ENCODE data around the gene TTC28. TPM values are rescaled to one million over a fixed set of nuclear protein-coding genes. Genes with fewer than 3 reads are reported as not detected.

TTC28 gene
- total RNA-seq, 1 donor from 2014 or later, result 13.5 TPM

DNA sequence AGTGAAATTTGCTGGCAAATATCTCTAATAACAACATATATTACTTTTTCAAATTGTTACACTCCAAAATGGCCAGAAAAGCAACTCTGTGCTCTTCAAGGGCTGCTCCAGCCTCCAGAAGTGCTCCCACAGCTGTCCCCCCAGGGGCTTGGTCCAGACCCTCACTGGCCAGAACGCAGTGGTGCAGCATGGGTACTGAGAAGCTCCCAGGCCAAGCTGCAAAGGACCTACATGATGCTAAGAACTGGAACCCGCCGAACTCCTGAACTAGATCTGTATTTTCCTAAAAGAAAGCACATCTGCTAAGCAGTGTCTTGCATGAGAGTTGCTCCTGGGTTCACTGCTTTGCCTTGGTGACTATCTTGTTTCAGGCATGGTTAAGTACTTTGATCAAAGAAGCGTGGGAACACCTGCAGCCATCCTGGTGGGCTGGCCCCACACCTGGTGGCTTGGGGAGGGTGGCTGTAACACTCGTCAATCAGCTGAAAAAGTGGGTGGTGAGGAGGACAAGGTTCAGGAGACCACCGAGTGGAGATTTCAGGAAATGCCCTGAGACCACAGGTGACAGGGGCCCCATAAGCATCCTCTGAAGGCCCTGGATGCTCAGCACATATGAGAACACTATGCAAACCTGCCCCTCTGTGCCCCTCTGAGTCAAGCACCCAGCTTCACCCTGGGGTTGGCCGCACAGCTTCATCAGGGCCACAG lies 687.9 kb downstream of the TTC28 start:
- no peak overlapping the region for H3K4me3 ChIP-seq (ENCODE audit: low read depth, low read length)
- DNase-seq (ENCODE audit: low read depth), result no peak
- no peaks in the 10 kb centered on the region for H3K27me3 ChIP-seq (ENCODE audit: control insufficient read depth, insufficient read depth, low read length)
- H3K36me3 ChIP-seq (ENCODE audit: control insufficient read depth, insufficient read depth, low read length), result no peaks in the 10 kb centered on the region
- TF ChIP-seq, protein P1, sequence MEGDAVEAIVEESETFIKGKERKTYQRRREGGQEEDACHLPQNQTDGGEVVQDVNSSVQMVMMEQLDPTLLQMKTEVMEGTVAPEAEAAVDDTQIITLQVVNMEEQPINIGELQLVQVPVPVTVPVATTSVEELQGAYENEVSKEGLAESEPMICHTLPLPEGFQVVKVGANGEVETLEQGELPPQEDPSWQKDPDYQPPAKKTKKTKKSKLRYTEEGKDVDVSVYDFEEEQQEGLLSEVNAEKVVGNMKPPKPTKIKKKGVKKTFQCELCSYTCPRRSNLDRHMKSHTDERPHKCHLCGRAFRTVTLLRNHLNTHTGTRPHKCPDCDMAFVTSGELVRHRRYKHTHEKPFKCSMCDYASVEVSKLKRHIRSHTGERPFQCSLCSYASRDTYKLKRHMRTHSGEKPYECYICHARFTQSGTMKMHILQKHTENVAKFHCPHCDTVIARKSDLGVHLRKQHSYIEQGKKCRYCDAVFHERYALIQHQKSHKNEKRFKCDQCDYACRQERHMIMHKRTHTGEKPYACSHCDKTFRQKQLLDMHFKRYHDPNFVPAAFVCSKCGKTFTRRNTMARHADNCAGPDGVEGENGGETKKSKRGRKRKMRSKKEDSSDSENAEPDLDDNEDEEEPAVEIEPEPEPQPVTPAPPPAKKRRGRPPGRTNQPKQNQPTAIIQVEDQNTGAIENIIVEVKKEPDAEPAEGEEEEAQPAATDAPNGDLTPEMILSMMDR (IDR thresholded peaks at IDR 0.05; ENCODE audit: insufficient read depth, low read length, poor library complexity, severe bottlenecking), result no peak

DNA sequence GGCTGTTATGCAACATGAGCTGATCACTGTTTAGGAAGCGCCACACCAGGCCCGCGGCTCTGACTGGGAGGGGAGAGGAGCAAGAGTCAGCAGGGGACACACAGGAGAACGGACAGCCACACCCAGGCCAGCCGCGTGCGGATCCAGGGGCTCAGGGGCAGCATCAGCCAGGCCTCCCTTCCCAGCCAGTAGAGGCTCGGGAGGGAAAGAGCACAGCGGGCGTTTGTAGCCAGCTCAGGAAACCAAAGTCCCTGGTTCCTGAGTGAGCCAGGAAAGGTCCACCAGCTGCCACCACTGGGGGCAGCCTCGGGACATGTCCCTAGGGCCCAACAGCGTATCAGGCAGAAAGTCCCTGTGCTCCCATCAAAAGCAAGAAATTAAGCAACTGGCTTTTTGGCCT lies 688.8 kb downstream of the TTC28 start:
- TF ChIP-seq, protein P1 (IDR thresholded peaks at IDR 0.05; ENCODE audit: insufficient read depth, low read length, poor library complexity, severe bottlenecking), result peak; percentile 45
- DNase-seq (ENCODE audit: low read depth), result no peak
- Histone ChIP-seq H3K36me3 (ENCODE audit: control insufficient read depth, insufficient read depth, low read length) (no peaks in the 10 kb centered on the region), H3K4me3 (ENCODE audit: low read depth, low read length) (no peak overlapping the region), H3K27me3 (ENCODE audit: control insufficient read depth, insufficient read depth, low read length) (no peaks in the 10 kb centered on the region)

DNA sequence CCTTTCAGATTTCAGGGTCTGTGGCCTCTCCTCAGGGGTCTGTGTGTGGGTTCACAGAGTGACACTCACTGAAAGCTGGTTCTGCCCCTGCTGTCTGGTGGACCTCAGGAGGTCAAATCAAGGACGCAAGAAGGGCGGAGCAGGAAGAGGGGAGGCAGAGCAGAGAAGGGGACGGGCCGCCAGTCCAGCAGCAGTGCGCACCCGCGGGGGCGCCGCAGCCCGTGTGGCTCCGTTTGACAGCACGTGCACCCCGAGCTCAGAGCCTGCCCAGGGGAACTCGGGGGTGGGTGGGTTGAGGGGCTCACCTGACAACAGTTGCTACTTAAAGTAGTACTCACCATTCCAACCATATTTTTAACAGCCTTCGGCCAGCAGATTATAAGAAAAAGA lies 689.2 kb downstream of the TTC28 start:
- no peak for DNase-seq (ENCODE audit: low read depth)
- TF ChIP-seq, protein P1 (IDR thresholded peaks at IDR 0.05; ENCODE audit: insufficient read depth, low read length, poor library complexity, severe bottlenecking), result no peak
- Histone ChIP-seq H3K27me3 (ENCODE audit: control insufficient read depth, insufficient read depth, low read length) (no peaks in the 10 kb centered on the region), H3K36me3 (ENCODE audit: control insufficient read depth, insufficient read depth, low read length) (no peaks in the 10 kb centered on the region), H3K4me3 (ENCODE audit: low read depth, low read length) (no peak overlapping the region)

DNA sequence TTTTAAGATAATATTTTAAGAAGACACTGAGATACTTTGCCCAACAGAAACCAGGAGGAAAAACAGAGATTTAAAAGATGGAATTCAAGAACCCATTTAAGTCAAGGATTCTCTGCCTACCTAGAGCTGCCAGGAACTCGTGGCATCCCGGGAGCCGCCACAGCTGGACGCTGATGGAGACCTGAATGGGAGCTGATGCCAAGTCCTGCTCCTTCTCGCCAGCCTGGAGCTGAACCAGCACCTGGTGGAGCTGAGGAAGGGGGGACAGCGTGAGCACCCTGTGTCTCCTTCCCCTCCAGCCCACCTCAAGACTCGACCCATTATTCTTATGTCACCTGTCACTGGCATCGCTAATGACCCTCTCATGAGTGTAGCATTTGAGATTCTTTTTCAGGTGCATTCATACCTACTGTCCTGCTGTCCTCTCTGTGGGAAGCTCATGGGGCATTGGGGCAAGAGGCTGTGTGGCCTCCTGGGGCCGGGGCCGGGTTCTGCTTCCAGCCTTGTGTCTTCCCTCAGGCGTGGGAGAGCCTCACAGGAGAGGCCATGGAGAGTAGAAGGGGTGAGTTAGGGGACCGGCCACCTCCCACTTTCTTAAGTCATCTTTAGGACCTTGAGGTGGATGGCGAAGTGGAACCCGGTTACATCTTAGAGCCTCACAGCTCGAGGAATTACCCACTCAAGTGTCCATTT lies 689.7 kb downstream of the TTC28 start:
- H3K36me3 ChIP-seq (ENCODE audit: control insufficient read depth, insufficient read depth, low read length), result no peaks in the 10 kb centered on the region
- DNase-seq (ENCODE audit: low read depth), result no peak
- no peak overlapping the region for H3K4me3 ChIP-seq (ENCODE audit: low read depth, low read length)
- TF ChIP-seq, protein P1 (IDR thresholded peaks at IDR 0.05; ENCODE audit: insufficient read depth, low read length, poor library complexity, severe bottlenecking), result no peak
- H3K27me3 ChIP-seq (ENCODE audit: control insufficient read depth, insufficient read depth, low read length), result no peaks in the 10 kb centered on the region

DNA sequence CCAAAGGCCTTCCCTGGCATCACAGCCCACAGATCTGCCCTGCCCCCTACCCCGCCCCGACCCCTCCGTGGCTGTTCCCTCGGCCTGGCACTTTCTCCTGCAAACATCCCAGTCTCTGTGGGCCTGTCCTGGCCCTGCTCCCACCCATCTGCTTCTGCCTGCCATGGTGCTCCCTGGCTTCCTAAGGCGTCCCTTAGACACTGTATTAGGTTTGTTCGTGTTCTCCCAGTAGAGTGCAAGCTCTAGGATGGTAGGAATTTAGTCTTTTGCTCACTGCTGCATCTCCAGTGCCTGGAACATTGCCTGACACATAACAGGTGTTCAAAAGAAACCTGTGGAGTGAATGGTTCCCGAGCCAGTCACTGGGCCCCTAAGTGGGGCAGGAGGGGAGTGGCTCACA lies 690.9 kb downstream of the TTC28 start:
- Histone ChIP-seq H3K36me3 (ENCODE audit: control insufficient read depth, insufficient read depth, low read length) (no peaks in the 10 kb centered on the region), H3K27me3 (ENCODE audit: control insufficient read depth, insufficient read depth, low read length) (no peaks in the 10 kb centered on the region), H3K4me3 (ENCODE audit: low read depth, low read length) (no peak overlapping the region)
- no peak for DNase-seq (ENCODE audit: low read depth)
- TF ChIP-seq, protein P1 (IDR thresholded peaks at IDR 0.05; ENCODE audit: insufficient read depth, low read length, poor library complexity, severe bottlenecking), result no peak
